Natural killer cell (primary cell): ENCODE measurements around the gene ANKRD13A. TPM values are rescaled to one million over a fixed set of nuclear protein-coding genes. Genes with fewer than 3 reads are reported as not detected.

Experiments
- ATAC-seq, 3 donors: fragments of 150-1000 bp in 2 of 3; fragments of 200-7000 bp in 1 of 3; cut with Tn5 transposase; 1 replicate in 1 of 3; 2 replicates in 2 of 3; pipeline ENCODE4 v1.10.0; 2021; ENCODE audit warnings: mild to moderate bottlenecking in 2 of 3, moderate library complexity in 2 of 3
- DNase-seq, 2 donors: peaks; one replicate each; pipeline versions ENCODE4 v3.0.0 to v3.0.0-alpha.2; 2013 to 2021; ENCODE audit warnings: mixed read lengths in 1 of 2
- H3K27ac ChIP-seq: one replicate; pipeline ENCODE4 v1.5.1; 2013; ENCODE audit warnings: mild to moderate bottlenecking, low read length
- H3K27me3 ChIP-seq: one replicate; pipeline ENCODE4 v1.6.1; 2013; ENCODE audit warnings: low read length; ENCODE audit not compliant: control insufficient read depth, insufficient read depth
- H3K36me3 ChIP-seq: one replicate; pipeline ENCODE4 v1.6.1; 2013; ENCODE audit warnings: low read length; ENCODE audit not compliant: control insufficient read depth, insufficient read depth
- H3K4me1 ChIP-seq: one replicate; pipeline ENCODE4 v1.6.1; 2013; ENCODE audit warnings: low read length; ENCODE audit not compliant: control insufficient read depth, insufficient read depth
- H3K4me3 ChIP-seq: one replicate; pipeline ENCODE4 v1.5.1; 2013; ENCODE audit warnings: low read length
- H3K9me3 ChIP-seq: one replicate; pipeline ENCODE4 v1.6.1; 2013; ENCODE audit warnings: low read length; ENCODE audit not compliant: control insufficient read depth, insufficient read depth
- H3K27ac Mint-ChIP-seq, 2 donors: one replicate each; pipeline ENCODE4 v1.8.0; 2022; ENCODE audit warnings: mild to moderate bottlenecking in 2 of 2, mixed read lengths in 2 of 2, moderate library complexity in 1 of 2
- H3K27me3 Mint-ChIP-seq, 2 donors: one replicate each; pipeline ENCODE4 v1.8.0; 2022; ENCODE audit warnings: low read depth in 2 of 2, mixed read lengths in 2 of 2
- H3K36me3 Mint-ChIP-seq: one replicate; pipeline ENCODE4 v1.8.0; 2022; ENCODE audit warnings: mixed read lengths
- H3K4me1 Mint-ChIP-seq, 2 donors: one replicate each; pipeline ENCODE4 v1.8.0; 2022; ENCODE audit warnings: mixed read lengths in 2 of 2
- H3K4me3 Mint-ChIP-seq: one replicate; pipeline ENCODE4 v1.8.0; 2022; ENCODE audit warnings: mild to moderate bottlenecking, moderate library complexity, mixed read lengths
- H3K9me3 Mint-ChIP-seq, 2 donors: one replicate each; pipeline ENCODE4 v1.8.0; 2022; ENCODE audit warnings: mixed read lengths in 2 of 2
- CTCF ChIP-seq: fragments of 200-600 bp; IDR thresholded peaks from one replicate; pipeline ENCODE4 v1.8.0; 2022; ENCODE audit warnings: antibody characterized with exemption
- WGBS: methylation state at CpG from one replicate; pipeline ENCODE4 v1.1.7; 2013; ENCODE audit warnings: missing lambda C conversion rate; ENCODE audit not compliant: insufficient coverage; 5-methylcytosine and 5-hydroxymethylcytosine counted together
- intact Hi-C: fragments of 100-400 bp; cut with micrococcal nuclease; formaldehyde crosslinking; loops from one replicate; pipeline ENCODE4 v1.14.2; 2022
- total RNA-seq, 4 donors: library from RNA; stranded (reverse); fragments of 120-200 nt in 1 of 4; gene quantifications; one replicate each; pipeline versions ENCODE4 v1.2.3 to v1.2.4, GENCODE V29; 2013 to 2022

Gene ANKRD13A
- total RNA-seq, 3 donors from 2014 or later (not counting 1 experiment from before 2014, with no cell fraction given), result 74.9 to 93.6 (median 90.7) TPM

DNA sequence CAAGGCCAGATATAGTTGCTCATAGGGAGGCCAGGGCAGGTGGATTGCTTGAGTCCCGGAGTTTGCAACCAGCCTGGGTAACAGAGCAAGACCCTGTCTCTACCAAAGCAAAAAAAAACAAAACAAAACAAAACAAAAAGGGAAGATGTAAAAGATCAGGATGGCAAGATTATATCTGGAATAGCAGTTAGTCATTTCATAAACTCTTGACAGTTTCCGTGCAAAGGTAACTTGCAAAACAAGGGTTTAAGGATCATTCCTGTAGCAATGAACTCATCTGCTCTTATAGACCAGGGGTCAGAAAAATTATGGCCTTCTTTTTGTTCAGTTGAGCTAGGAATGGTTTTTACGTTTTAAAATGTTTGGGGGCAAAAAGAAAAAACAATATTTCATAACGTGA, 32.7 kb upstream of the ANKRD13A start:
- no peak for DNase-seq
- Histone ChIP-seq H3K27ac (no peak overlapping the region), H3K9me3 (no peaks in the 10 kb centered on the region), H3K4me3 (no peak overlapping the region), H3K27me3 (no peaks in the 10 kb centered on the region), H3K36me3 (peaks cover 81% of the 10 kb centered on the region), H3K4me1 (no peaks in the 10 kb centered on the region)
- no peaks in the 10 kb centered on the region for H3K9me3 Mint-ChIP-seq
- peaks cover 6 to 12% of the 10 kb centered on the region in 2 donors for H3K4me1 Mint-ChIP-seq
- peaks cover 6% of the 10 kb centered on the region for H3K36me3 Mint-ChIP-seq
- no peak for ATAC-seq
- WGBS, result 100% methylated on average over 2 of the region's 4 CpGs
- H3K27ac Mint-ChIP-seq, result no peak overlapping the region
- H3K27me3 Mint-ChIP-seq, result no peaks in the 10 kb centered on the region
- intact Hi-C loops, result no loop called here
- no peak overlapping the region for H3K4me3 Mint-ChIP-seq
- TF ChIP-seq CTCF, result no peak

DNA sequence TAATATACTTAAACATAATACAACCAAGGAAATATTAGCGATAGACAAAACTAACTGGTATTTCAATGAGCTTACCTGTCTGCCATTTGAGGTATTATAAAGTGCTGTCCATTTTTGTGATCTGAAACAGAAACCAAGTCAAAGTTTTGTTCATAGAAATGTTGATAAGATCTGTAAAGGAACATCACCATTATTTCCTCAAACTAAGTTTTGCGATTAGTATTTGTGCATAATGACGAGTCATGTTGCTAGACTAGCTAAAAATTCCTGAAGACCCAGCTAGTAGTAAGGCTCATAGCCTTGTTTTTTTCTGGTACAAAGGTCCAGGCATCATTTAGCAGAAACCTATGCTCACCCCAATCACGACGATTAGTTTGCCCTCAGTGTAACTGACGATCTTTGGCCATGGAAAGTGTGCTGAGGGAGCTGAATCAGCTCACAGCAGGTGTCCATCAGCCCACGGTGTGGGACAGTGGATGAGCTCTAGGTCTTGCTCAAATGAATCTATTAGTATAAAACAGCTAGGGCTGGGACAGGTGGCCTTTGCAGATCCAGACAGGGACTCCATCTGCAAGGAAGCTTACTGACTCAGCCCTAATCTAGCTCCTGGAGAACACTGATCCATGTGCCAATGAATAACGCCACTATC, 31.7 kb upstream of the ANKRD13A start:
- Histone ChIP-seq H3K4me3 (no peak overlapping the region), H3K4me1 (no peaks in the 10 kb centered on the region), H3K27me3 (no peaks in the 10 kb centered on the region), H3K27ac (no peak overlapping the region), H3K36me3 (peaks cover 79% of the 10 kb centered on the region), H3K9me3 (no peaks in the 10 kb centered on the region)
- H3K27me3 Mint-ChIP-seq, result no peaks in the 10 kb centered on the region
- peaks cover 6% of the 10 kb centered on the region for H3K36me3 Mint-ChIP-seq
- no peaks in the 10 kb centered on the region for H3K9me3 Mint-ChIP-seq
- peaks cover 6 to 12% of the 10 kb centered on the region in 2 donors for H3K4me1 Mint-ChIP-seq
- no peak for TF ChIP-seq CTCF
- no peak overlapping the region for H3K4me3 Mint-ChIP-seq
- WGBS, result 87% methylated on average over 7 of the region's 8 CpGs
- peak overlapping the region; percentile 35 to 50 for H3K27ac Mint-ChIP-seq
- ATAC-seq, result peak in 1 of 3 donors; percentile 17
- intact Hi-C loops, result no loop called here
- DNase-seq, result peak in 1 of 2 donors; percentile 15

DNA sequence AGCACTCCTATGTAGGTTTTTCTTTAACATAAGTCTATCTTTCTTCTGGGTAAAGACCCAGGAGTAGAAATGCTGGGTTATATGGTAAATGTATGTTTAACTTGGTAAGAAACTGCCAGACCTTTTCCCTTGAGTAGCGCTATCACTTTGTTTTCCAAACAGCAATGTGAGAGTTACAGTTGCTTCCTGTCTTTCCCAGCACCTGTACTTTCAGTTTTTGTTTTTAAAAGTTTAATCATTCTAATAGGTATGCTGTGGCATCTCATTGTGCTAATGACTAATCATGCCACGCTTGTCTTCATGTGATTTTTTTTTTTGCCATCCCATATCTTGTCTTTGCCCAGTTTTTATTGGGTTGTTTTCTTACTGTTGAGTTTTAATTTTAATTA, 31.2 kb upstream of the ANKRD13A start:
- no peak overlapping the region for H3K4me3 Mint-ChIP-seq
- DNase-seq (peak in 1 of 2 donors; percentile 34), ATAC-seq (peak in 1 of 3 donors; percentile 7)
- WGBS, result 71% methylated on average over 2 of the region's 2 CpGs
- intact Hi-C loops, result no loop called here
- no peak overlapping the region for H3K4me3 ChIP-seq
- peaks cover 6% of the 10 kb centered on the region for H3K36me3 Mint-ChIP-seq
- no peaks in the 10 kb centered on the region for H3K27me3 ChIP-seq
- H3K27me3 Mint-ChIP-seq, result no peaks in the 10 kb centered on the region
- H3K27ac Mint-ChIP-seq, result peak overlapping the region; percentile 35 to 50
- no peak for TF ChIP-seq CTCF
- no peaks in the 10 kb centered on the region for H3K9me3 ChIP-seq
- H3K36me3 ChIP-seq, result peaks cover 78% of the 10 kb centered on the region
- H3K27ac ChIP-seq, result no peak overlapping the region
- no peaks in the 10 kb centered on the region for H3K9me3 Mint-ChIP-seq
- H3K4me1 Mint-ChIP-seq, result peaks cover 6 to 12% of the 10 kb centered on the region in 2 donors
- no peaks in the 10 kb centered on the region for H3K4me1 ChIP-seq

DNA sequence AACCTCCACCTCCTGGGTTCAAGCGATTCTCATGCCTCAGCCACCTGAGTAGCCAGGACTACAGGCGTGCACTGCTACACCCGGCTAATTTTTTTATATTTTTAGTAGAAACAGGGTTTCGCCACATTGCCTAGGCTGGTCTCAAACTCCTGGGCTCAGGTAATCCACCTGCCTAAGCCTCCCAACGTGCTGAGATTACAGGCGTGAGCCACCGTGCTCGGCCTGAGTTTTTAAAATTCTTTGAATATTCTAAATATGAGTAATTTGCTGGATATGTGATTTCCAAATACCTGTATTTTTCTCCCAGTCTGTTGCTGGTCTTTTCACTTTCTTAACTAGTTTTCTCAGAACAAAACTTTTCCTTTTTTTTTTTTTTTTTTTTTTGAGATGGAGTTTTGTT, 30.4 kb upstream of the ANKRD13A start:
- no peak overlapping the region for H3K4me3 Mint-ChIP-seq
- H3K4me3 ChIP-seq, result no peak overlapping the region
- H3K27ac Mint-ChIP-seq, result no peak overlapping the region
- 99% methylated on average over 7 of the region's 8 CpGs for WGBS
- peaks cover 0 to 18% of the 10 kb centered on the region in 2 donors for H3K4me1 Mint-ChIP-seq
- no peak for ATAC-seq
- H3K9me3 Mint-ChIP-seq, result no peaks in the 10 kb centered on the region
- DNase-seq, result no peak
- no peaks in the 10 kb centered on the region for H3K9me3 ChIP-seq
- H3K27me3 Mint-ChIP-seq, result no peaks in the 10 kb centered on the region
- peaks cover 13% of the 10 kb centered on the region for H3K36me3 Mint-ChIP-seq
- no peaks in the 10 kb centered on the region for H3K27me3 ChIP-seq
- H3K27ac ChIP-seq, result no peak overlapping the region
- no peaks in the 10 kb centered on the region for H3K4me1 ChIP-seq
- intact Hi-C loops, result no loop called here
- peaks cover 76% of the 10 kb centered on the region for H3K36me3 ChIP-seq
- no peak for TF ChIP-seq CTCF
